K562 (cell line): ENCODE results near the gene TINAGL1. TPM values are rescaled to one million over a fixed set of nuclear protein-coding genes. Genes with fewer than 3 reads are reported as not detected.

Experiments
- DDX20 ChIP-seq: fragments of 450-650 bp; IDR thresholded peaks from 2 replicates; pipeline ENCODE4 v1.6.1; 2016; ENCODE audit warnings: missing genetic modification characterization, low read depth, mild to moderate bottlenecking, missing compliant biosample characterization, moderate library complexity
- DMBX1 ChIP-seq: fragments of 250-450 bp; sonication (Bioruptor Pico); IDR thresholded peaks from 2 replicates; pipeline ENCODE4 v1.8.0; 2022; ENCODE audit warnings: inconsistent platforms, mild to moderate bottlenecking, moderate library complexity, borderline replicate concordance
- ELF4 ChIP-seq: fragments of 450-650 bp; formaldehyde crosslinking; IDR thresholded peaks from 2 replicates; pipeline ENCODE4 v1.4.0; 2022; ENCODE audit warnings: missing genetic modification characterization
- IFI16 ChIP-seq: fragments of 250-450 bp; sonication (Bioruptor Pico); IDR thresholded peaks from 2 replicates; pipeline ENCODE4 v2.1.2; 2022; ENCODE audit warnings: mild to moderate bottlenecking, inconsistent platforms
- KDM5B ChIP-seq: fragments of 200-600 bp; sonication (generic); IDR thresholded peaks from 2 replicates; pipeline ENCODE4 v1.6.1; 2012; ENCODE audit warnings: low read depth, mild to moderate bottlenecking, moderate library complexity, low read length, control low read depth, inconsistent platforms; ENCODE audit not compliant: insufficient replicate concordance
- KLF10 ChIP-seq: fragments of 250-450 bp; sonication (Bioruptor Pico); IDR thresholded peaks from 2 replicates; pipeline ENCODE4 v1.6.1; 2021; ENCODE audit warnings: matching md5 sums
- KLF13 ChIP-seq: fragments of 450-650 bp; IDR thresholded peaks from 2 replicates; pipeline ENCODE4 v1.6.1; 2016; ENCODE audit warnings: missing genetic modification characterization, low read depth, mild to moderate bottlenecking, missing compliant biosample characterization, moderate library complexity, borderline replicate concordance
- KLF16 ChIP-seq: IDR thresholded peaks from 2 replicates; pipeline ENCODE4 v1.6.1; 2016; ENCODE audit warnings: antibody characterized with exemption
- MAFG ChIP-seq: fragments of 450-650 bp; conservative IDR thresholded peaks from 2 replicates; pipeline ENCODE4 v1.6.1; 2016; ENCODE audit warnings: missing genetic modification characterization, missing compliant biosample characterization
- PHF20 ChIP-seq: fragments of 450-650 bp; IDR thresholded peaks from 2 replicates; pipeline ENCODE4 v1.6.1; 2018; ENCODE audit not compliant: partially characterized antibody
- SIN3A ChIP-seq, 2 experiments: fragments of 150-350 bp in 1 of 2; IDR thresholded peaks; 2 replicates each; pipeline ENCODE4 v1.6.1; 2011 to 2016; ENCODE audit warnings: borderline replicate concordance in 2 of 2, low read depth in 2 of 2, low read length in 2 of 2, mild to moderate bottlenecking in 2 of 2, moderate library complexity in 2 of 2; ENCODE audit not compliant: control insufficient read depth in 1 of 2
- SNAPC5 ChIP-seq: fragments of 250-450 bp; sonication (Bioruptor Pico); IDR thresholded peaks from 2 replicates; pipeline ENCODE4 v1.8.0; 2021; ENCODE audit warnings: moderate library complexity, mild to moderate bottlenecking, inconsistent platforms
- TAF15 ChIP-seq: fragments of 200-400 bp; formaldehyde crosslinking; IDR thresholded peaks from 2 replicates; pipeline ENCODE4 v1.6.1; 2017; ENCODE audit warnings: mild to moderate bottlenecking, low read depth, low read length, moderate library complexity
- TFAP4 ChIP-seq: sonication (generic); formaldehyde crosslinking; IDR thresholded peaks from 2 replicates; pipeline ENCODE4 v1.8.0; 2022; ENCODE audit warnings: missing genetic modification reagents, mild to moderate bottlenecking, moderate library complexity, borderline replicate concordance
- THAP12 ChIP-seq: fragments of 250-450 bp; sonication (Bioruptor Pico); IDR thresholded peaks from 2 replicates; pipeline ENCODE4 v1.9.0; 2021; ENCODE audit warnings: mild to moderate bottlenecking, inconsistent platforms
- ZNF121 ChIP-seq: sonication (generic); formaldehyde crosslinking; conservative IDR thresholded peaks from 2 replicates; pipeline ENCODE4 v1.8.0; 2022; ENCODE audit warnings: missing genetic modification reagents
- ZNF224 ChIP-seq: sonication (generic); formaldehyde crosslinking; IDR thresholded peaks from 2 replicates; pipeline ENCODE4 v1.8.0; 2022; ENCODE audit warnings: mild to moderate bottlenecking, missing genetic modification reagents
- ZNF384 ChIP-seq: IDR thresholded peaks from 2 replicates; pipeline ENCODE4 v1.6.1; 2012; ENCODE audit warnings: low read depth, low read length, improper control_type of control experiment
- ZNF592 ChIP-seq: fragments of 450-650 bp; IDR thresholded peaks from 2 replicates; pipeline ENCODE4 v1.6.1; 2017; ENCODE audit warnings: antibody characterized with exemption, mild to moderate bottlenecking
- ZNF766 ChIP-seq: fragments of 200-800 bp; sonication (Bioruptor generic); conservative IDR thresholded peaks from 2 replicates; pipeline ENCODE4 v1.6.1; 2016; ENCODE audit warnings: missing genetic modification characterization, missing compliant biosample characterization
- polyA plus RNA-seq, 8 experiments: library from polyadenylated mRNA; depleted of rRNA in 4 of 8; stranded (reverse) in 5 of 8; unstranded in 3 of 8; fragments of >200 nt; fragmentation: Nextera tagmentation in 2 of 8; fragmentation: Illumina TruSeq in 1 of 8; extraction: Ambion mirVana in 2 of 8; extraction: Trizol in 1 of 8; gene quantifications; 2 replicates each; pipeline versions ENCODE4 v1.2.1 to v1.2.3, GENCODE V29; 2011 to 2014; ENCODE audit warnings: inconsistent platforms in 1 of 8, missing spikeins in 1 of 8
- total RNA-seq, 7 experiments: library from RNA; depleted of rRNA in 6 of 7; stranded (reverse); fragments of >200 nt in 6 of 7; fragmentation: Illumina TruSeq in 2 of 7; extraction: Trizol in 2 of 7; gene quantifications; 2 replicates each; pipeline versions ENCODE4 v1.2.1 to v1.2.3, GENCODE V29; 2011 to 2021; ENCODE audit warnings: low replicate concordance in 1 of 7

The TINAGL1 gene
- total and polyA plus RNA-seq, 9 of the 15 experiments (the other 6 are each of a cell fraction or from before 2014, with no cell fraction given): 0.04 to 1.2 (median 0.07) TPM; not detected in 4

- no peak for TF ChIP-seq ZNF592
- TF ChIP-seq IFI16 (CRISPR knock-in tag): no peak
- TF ChIP-seq THAP12 (CRISPR knock-in tag): no peak
- TF ChIP-seq ZNF224: no peak
- TF ChIP-seq KDM5B: no peak
- no peak for TF ChIP-seq ZNF384
- TF ChIP-seq ELF4 (CRISPR knock-in tag): no peak
- no peak for TF ChIP-seq KLF10 (CRISPR knock-in tag)
- no peak for TF ChIP-seq SNAPC5 (CRISPR knock-in tag)
- TF ChIP-seq KLF16: 0 out of 2 replicates have a peak, but pooled peaks have one; percentile 12
- TF ChIP-seq DMBX1 (CRISPR knock-in tag): no peak
- no peak for TF ChIP-seq MAFG (tag)
- TF ChIP-seq ZNF121 (CRISPR knock-in tag): peak; percentile 67
- TF ChIP-seq TAF15: no peak
- TF ChIP-seq SIN3A (IDR thresholded peaks at IDR 0.05; ENCODE audit: borderline replicate concordance in 2 of 2, control insufficient read depth in 1 of 2, low read depth in 2 of 2, low read length in 2 of 2): no peak
- TF ChIP-seq DDX20: no peak
- no peak for TF ChIP-seq KLF13 (tag)
- no peak for TF ChIP-seq ZNF766 (CRISPR knock-in tag)
- TF ChIP-seq TFAP4 (CRISPR knock-in tag): peak; percentile 16; the same call in 1 of the 2 replicates
- no peak for TF ChIP-seq PHF20
Measured at GRCh38 chr1:31593770-31594632, 17.7 kb downstream of the TINAGL1 start (continued).
